Activated CD8-positive, alpha-beta T cell treated with anti-CD3 and anti-CD28 coated beads for 36 hours (primary cell): ENCODE results near the gene LGALS3BP. TPM values are rescaled to one million over a fixed set of nuclear protein-coding genes. Genes with fewer than 3 reads are reported as not detected.

Source experiments
- ATAC-seq: fragments of 200-7000 bp; cut with Tn5 transposase; one replicate; pipeline ENCODE4 v1.10.0; 2021; ENCODE audit warnings: mild to moderate bottlenecking, moderate library complexity
- CTCF ChIA-PET: fragments of 350-600 bp; sonication (Branson Sonifier 250); formaldehyde crosslinking; loops from one replicate; lab custom pipeline; 2021; ENCODE audit warnings: antibody characterized with exemption; lab: Charles Lee
- POLR2A ChIA-PET: fragments of 350-600 bp; sonication (Branson Sonifier 250); formaldehyde crosslinking; loops from one replicate; lab custom pipeline; 2021; ENCODE audit warnings: antibody characterized with exemption; lab: Charles Lee
- DNase-seq: peaks from one replicate; pipeline ENCODE4 v3.0.0-alpha.2; 2020
- H3K27ac Mint-ChIP-seq: one replicate; pipeline ENCODE4 v1.8.0; 2021; ENCODE audit warnings: mild to moderate bottlenecking, mixed read lengths
- H3K27me3 Mint-ChIP-seq: one replicate; pipeline ENCODE4 v1.8.0; 2021; ENCODE audit warnings: mixed read lengths
- H3K36me3 Mint-ChIP-seq: one replicate; pipeline ENCODE4 v1.8.0; 2021; ENCODE audit warnings: low read depth, mixed read lengths
- H3K4me1 Mint-ChIP-seq: one replicate; pipeline ENCODE4 v1.8.0; 2021; ENCODE audit warnings: low read depth, mixed read lengths
- H3K4me3 Mint-ChIP-seq: one replicate; pipeline ENCODE4 v1.8.0; 2021; ENCODE audit warnings: mild to moderate bottlenecking, moderate library complexity, mixed read lengths
- H3K9me3 Mint-ChIP-seq: one replicate; pipeline ENCODE4 v1.8.0; 2021; ENCODE audit warnings: mixed read lengths
- intact Hi-C: fragments of 100-400 bp; cut with micrococcal nuclease; formaldehyde crosslinking; loops from one replicate; pipeline ENCODE4 v1.10.0; 2022
- total RNA-seq, 2 experiments: library from RNA; stranded (reverse); gene quantifications; one replicate each; pipeline ENCODE4 v1.2.3, GENCODE V29; 2021
- TF ChIP-seq, protein P1 (sequence below): fragments of 200-600 bp; IDR thresholded peaks from one replicate; pipeline ENCODE4 v1.8.0; 2022; ENCODE audit warnings: antibody characterized with exemption, mild to moderate bottlenecking

The LGALS3BP gene
- total RNA-seq, 2 experiments from 2014 or later, result 41.4 to 50.8 TPM

DNA sequence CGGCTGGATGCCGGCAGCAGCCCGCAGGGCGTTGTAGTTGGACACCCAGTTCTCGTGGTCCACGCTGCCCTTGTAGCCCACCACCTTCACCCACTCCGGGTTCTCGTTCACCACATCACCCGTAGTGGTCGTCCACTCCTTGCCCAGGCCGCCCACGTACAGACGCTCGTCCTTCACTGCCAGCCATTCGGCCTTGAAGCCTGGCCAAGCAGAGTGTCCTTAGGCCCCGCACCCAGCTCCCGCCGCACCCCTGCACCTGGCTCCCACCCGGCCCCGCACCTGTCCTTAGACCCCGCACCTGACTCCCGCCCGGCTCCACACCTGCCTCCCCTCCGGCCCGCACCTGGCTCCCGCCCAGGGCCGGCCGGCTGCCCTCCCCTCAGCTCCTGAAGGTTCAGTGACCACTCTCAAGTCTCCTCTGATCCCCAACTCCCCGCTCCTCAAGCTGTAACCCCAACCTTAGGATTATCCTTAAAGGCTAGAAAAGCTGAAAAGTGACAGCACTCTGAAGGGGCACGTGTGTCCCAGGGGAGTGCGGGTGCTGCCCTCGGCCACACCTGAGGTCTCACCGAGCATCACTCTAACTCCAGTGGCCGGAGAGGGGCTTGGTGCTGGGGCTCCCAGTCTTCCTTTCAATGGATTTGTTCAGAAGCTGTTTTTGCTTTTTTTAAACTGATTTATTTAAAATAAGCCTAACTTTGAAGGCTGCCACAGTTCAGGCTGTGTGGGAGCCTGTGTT lies 15.5 kb upstream of the LGALS3BP start:
- Mint-ChIP-seq H3K36me3 (peaks cover 40% of the 10 kb centered on the region), H3K4me3 (no peak overlapping the region), H3K27ac (no peak overlapping the region), H3K4me1 (peaks cover 5% of the 10 kb centered on the region), H3K27me3 (no peaks in the 10 kb centered on the region), H3K9me3 (no peaks in the 10 kb centered on the region)
- TF ChIP-seq, protein P1, sequence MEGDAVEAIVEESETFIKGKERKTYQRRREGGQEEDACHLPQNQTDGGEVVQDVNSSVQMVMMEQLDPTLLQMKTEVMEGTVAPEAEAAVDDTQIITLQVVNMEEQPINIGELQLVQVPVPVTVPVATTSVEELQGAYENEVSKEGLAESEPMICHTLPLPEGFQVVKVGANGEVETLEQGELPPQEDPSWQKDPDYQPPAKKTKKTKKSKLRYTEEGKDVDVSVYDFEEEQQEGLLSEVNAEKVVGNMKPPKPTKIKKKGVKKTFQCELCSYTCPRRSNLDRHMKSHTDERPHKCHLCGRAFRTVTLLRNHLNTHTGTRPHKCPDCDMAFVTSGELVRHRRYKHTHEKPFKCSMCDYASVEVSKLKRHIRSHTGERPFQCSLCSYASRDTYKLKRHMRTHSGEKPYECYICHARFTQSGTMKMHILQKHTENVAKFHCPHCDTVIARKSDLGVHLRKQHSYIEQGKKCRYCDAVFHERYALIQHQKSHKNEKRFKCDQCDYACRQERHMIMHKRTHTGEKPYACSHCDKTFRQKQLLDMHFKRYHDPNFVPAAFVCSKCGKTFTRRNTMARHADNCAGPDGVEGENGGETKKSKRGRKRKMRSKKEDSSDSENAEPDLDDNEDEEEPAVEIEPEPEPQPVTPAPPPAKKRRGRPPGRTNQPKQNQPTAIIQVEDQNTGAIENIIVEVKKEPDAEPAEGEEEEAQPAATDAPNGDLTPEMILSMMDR, result no peak
- CTCF ChIA-PET, result interaction anchor here (0.8 to 1.3 kb wide), 5 partner anchors 13 to 129 kb away, joined by 3 to 5 read pairs (median 3); no protein-coding TSS in a partner anchor
- intact Hi-C loops, result no loop called here
- POLR2A ChIA-PET, result no interaction called here
- no peak for DNase-seq
- ATAC-seq, result no peak

DNA sequence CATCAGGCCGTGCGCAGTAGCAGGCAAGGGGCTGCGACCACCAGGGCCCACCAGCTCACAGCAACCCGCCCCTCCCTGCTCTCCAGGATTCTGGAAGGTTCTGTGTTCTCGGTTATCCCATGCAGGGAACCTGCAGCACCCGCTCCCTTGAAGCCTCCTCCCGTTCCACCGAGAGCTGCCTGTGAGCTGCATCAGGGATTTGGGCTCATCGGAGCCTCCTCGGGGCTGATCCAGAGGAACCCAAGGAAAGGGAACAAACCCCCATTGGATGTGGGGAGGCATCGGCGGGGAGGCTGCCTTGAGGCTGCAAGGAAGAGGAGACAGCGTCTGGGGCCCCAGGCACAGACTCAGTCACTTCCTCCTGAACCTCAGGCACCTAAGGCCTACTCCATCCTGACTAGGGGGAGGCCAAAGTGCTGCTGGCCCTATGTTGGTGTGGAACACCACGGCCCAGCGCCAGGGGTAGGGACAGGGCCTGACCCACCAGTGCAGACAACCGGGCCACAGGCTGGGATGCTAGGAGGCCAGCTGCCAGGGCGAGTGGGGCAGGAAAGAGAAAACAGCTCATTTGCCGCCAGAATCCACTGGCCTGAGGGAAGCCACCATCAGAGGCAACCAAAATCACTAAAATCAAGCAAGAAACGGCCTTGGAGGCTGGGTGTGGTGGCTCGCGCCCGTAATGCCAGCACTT lies 14.4 kb upstream of the LGALS3BP start:
- DNase-seq (no peak), ATAC-seq (no peak)
- ChIA-PET CTCF (interaction anchor here (0.7 to 1.8 kb wide), 6 partner anchors 13 to 48 kb away, joined by 3 to 4 read pairs (median 3); partner anchors contain the start of gene CANT1), POLR2A (no interaction called here)
- Mint-ChIP-seq H3K4me1 (peaks cover 5% of the 10 kb centered on the region), H3K36me3 (peaks cover 36% of the 10 kb centered on the region), H3K4me3 (no peak overlapping the region), H3K27me3 (no peaks in the 10 kb centered on the region), H3K9me3 (no peaks in the 10 kb centered on the region), H3K27ac (no peak overlapping the region)
- intact Hi-C loops, result no loop called here
- TF ChIP-seq, protein P1, result no peak

DNA sequence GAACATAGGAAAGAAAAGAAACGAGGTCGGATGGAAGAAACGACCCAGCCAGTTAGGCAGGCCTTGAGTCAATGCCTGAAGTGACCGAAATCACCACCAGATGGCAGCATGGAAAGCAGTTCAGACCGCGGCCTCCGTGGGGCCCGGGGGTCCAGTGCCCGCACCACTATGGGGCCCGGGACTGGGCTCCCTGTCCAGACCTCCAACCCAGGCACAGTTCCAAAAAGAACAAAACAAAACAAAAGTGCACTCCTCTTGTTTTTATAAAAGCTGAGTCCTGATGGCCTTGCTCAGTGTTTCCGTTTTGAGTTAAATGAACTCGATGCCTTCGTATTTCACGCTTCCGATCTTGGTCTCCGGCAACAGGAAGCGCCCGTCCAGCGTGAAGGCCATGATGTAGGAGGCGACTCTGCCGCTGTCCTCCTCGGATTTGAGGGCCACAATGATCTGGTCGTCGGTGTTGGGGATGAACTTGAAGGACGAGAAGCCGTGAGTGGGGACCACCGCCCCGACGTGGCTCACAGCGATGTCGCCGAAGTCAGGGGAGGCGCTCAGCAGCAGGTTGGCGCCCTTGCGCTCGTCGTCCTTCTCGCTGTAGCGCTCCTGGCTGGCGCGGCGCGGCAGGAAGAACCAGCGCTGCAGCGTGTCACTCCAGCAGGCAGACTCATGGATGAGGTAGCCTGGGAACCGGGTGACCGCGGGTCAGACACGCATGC lies 13.7 kb upstream of the LGALS3BP start:
- TF ChIP-seq, protein P1, result peak; percentile 91
- peak; percentile 72 for ATAC-seq
- Mint-ChIP-seq H3K27me3 (no peaks in the 10 kb centered on the region), H3K36me3 (peaks cover 36% of the 10 kb centered on the region), H3K27ac (peak overlapping the region; percentile 25), H3K4me3 (no peak overlapping the region), H3K9me3 (no peaks in the 10 kb centered on the region), H3K4me1 (peaks cover 5% of the 10 kb centered on the region)
- POLR2A ChIA-PET, result no interaction called here
- DNase-seq, result peak; percentile 76
- intact Hi-C loops, result no loop called here
- CTCF ChIA-PET, result interaction anchor here (0.7 to 1.8 kb wide), 5 partner anchors 12 to 21 kb away, joined by 3 to 4 read pairs (median 3); partner anchors contain the start of gene CANT1

DNA sequence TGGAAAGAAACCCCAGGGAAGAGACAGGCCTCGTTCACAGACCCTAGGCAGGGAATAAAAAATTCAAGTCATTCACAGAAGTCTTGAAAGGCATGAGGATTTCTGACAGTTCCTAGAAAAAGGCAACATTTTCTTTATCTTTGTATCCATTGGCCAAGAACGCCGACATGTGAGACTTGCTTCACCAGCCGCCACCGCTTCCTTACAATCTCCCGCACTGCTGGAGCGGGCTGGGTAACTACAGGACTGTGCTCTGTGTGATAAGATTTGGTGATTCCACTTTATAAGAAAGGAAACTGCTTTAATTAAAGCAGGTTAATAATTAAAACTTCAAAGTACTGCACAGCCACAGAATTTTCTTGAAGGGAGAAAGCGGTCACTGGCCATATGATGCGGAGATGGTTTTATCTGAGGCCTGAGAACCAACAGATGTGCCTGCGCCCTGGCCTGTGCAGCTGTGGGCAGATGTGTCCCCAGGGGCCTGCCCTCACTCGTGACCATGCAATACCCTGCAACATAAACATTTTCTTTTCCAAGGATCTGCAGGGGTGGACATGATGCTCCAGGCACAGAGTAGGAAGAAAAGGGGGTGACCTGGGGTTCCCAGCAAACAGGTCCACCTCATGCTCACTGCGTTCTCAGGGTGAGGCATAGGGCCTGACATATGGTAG lies 13.0 kb upstream of the LGALS3BP start:
- TF ChIP-seq, protein P1, result no peak
- Mint-ChIP-seq H3K27me3 (no peaks in the 10 kb centered on the region), H3K9me3 (no peaks in the 10 kb centered on the region), H3K4me3 (no peak overlapping the region), H3K36me3 (peaks cover 35% of the 10 kb centered on the region), H3K4me1 (peaks cover 5% of the 10 kb centered on the region), H3K27ac (peak overlapping the region; percentile 25)
- POLR2A ChIA-PET, result no interaction called here
- CTCF ChIA-PET, result interaction anchor here (0.7 to 1.8 kb wide), 3 partner anchors 15 to 21 kb away, joined by 3 to 4 read pairs (median 3); partner anchors contain the start of gene CANT1
- DNase-seq (no peak), ATAC-seq (no peak)
- intact Hi-C loops, result no loop called here
